Activated B cell treated with CpG ODN at 0.5 μM for 24 hours (primary cell): ENCODE data around the gene OR9Q1. TPM values are rescaled to one million over a fixed set of nuclear protein-coding genes. Genes with fewer than 3 reads are reported as not detected.

Experiments
- ATAC-seq: fragments of 200-7000 bp; cut with Tn5 transposase; one replicate; pipeline ENCODE4 v1.10.0; 2021; ENCODE audit warnings: low read depth, mild to moderate bottlenecking, moderate library complexity
- CTCF ChIA-PET: fragments of 350-600 bp; sonication (Branson Sonifier 250); formaldehyde crosslinking; loops from one replicate; lab custom pipeline; 2021; ENCODE audit warnings: antibody characterized with exemption; lab: Charles Lee
- POLR2A ChIA-PET: fragments of 350-600 bp; sonication (Branson Sonifier 250); formaldehyde crosslinking; loops from one replicate; lab custom pipeline; 2021; ENCODE audit warnings: antibody characterized with exemption; lab: Charles Lee
- DNase-seq: peaks from one replicate; pipeline ENCODE4 v3.0.0; 2022
- H3K27ac Mint-ChIP-seq: one replicate; pipeline ENCODE4 v1.8.0; 2020; ENCODE audit warnings: mixed read lengths
- H3K27me3 Mint-ChIP-seq: one replicate; pipeline ENCODE4 v1.8.0; 2021; ENCODE audit warnings: mixed read lengths
- H3K36me3 Mint-ChIP-seq: one replicate; pipeline ENCODE4 v1.8.0; 2021; ENCODE audit warnings: low read depth, mixed read lengths
- H3K4me1 Mint-ChIP-seq: one replicate; pipeline ENCODE4 v1.8.0; 2021; ENCODE audit warnings: mixed read lengths
- H3K4me3 Mint-ChIP-seq: one replicate; pipeline ENCODE4 v1.8.0; 2020; ENCODE audit warnings: mild to moderate bottlenecking, mixed read lengths
- H3K9me3 Mint-ChIP-seq: one replicate; pipeline ENCODE4 v1.8.0; 2020; ENCODE audit warnings: mixed read lengths
- intact Hi-C: fragments of 100-400 bp; cut with micrococcal nuclease; formaldehyde crosslinking; loops from one replicate; pipeline ENCODE4 v1.15.1; 2024
- total RNA-seq: library from RNA; stranded (reverse); gene quantifications from 2 replicates; pipeline ENCODE4 v1.2.3, GENCODE V29; 2022
- TF ChIP-seq, protein P1 (sequence below): fragments of 200-600 bp; IDR thresholded peaks from one replicate; pipeline ENCODE4 v1.8.0; 2022; ENCODE audit warnings: antibody characterized with exemption, mild to moderate bottlenecking

The OR9Q1 gene
- total RNA-seq, 1 donor from 2014 or later: not detected

DNA sequence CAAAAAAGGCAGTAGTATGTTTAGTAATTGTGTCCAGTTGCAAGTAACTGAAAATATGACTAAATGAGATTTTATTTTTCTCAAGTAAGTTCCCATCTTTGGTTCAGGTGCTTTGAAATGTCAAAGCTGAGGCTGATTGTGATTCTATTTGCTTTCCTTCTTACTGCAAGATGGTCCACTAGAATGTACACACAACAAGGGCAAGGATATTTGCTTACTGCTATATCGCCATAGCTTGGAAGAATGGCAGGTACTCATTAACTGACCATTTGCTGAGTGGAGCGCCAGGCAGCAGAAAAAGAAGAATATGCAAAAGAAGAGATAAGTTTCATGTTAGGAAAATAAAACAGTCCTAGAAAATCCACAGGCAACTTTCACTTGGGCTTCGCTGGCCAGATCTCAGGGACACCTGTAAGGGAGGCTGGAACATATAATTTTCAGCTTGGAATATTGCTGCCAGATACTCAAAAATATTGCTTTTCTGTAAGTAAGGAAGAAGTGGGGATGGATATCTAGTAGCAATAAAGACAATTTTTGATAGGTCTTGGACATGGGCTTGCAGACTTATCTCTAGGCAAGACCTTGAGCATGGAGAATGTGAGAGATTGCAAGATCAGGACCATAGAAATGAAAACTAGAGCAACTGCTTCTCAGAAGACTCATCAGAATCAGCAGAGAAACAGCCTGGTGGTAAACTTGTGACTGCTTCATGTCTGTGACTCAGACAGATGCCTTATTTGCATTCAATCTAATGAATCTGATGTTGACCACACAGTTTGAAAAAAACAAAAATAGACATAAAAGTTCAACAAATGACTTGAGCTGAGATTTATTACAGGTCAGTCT, 44.8 kb upstream of the OR9Q1 start:
- intact Hi-C loops: no loop called here
- ChIA-PET POLR2A (no interaction called here), CTCF (no interaction called here)
- peaks cover 5% of the 10 kb centered on the region for H3K27me3 Mint-ChIP-seq
- no peaks in the 10 kb centered on the region for H3K4me1 Mint-ChIP-seq
- no peak overlapping the region for H3K27ac Mint-ChIP-seq
- H3K36me3 Mint-ChIP-seq: no peaks in the 10 kb centered on the region
- no peak for DNase-seq
- TF ChIP-seq, protein P1, sequence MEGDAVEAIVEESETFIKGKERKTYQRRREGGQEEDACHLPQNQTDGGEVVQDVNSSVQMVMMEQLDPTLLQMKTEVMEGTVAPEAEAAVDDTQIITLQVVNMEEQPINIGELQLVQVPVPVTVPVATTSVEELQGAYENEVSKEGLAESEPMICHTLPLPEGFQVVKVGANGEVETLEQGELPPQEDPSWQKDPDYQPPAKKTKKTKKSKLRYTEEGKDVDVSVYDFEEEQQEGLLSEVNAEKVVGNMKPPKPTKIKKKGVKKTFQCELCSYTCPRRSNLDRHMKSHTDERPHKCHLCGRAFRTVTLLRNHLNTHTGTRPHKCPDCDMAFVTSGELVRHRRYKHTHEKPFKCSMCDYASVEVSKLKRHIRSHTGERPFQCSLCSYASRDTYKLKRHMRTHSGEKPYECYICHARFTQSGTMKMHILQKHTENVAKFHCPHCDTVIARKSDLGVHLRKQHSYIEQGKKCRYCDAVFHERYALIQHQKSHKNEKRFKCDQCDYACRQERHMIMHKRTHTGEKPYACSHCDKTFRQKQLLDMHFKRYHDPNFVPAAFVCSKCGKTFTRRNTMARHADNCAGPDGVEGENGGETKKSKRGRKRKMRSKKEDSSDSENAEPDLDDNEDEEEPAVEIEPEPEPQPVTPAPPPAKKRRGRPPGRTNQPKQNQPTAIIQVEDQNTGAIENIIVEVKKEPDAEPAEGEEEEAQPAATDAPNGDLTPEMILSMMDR: no peak
- ATAC-seq: no peak
- H3K4me3 Mint-ChIP-seq: no peak overlapping the region
- H3K9me3 Mint-ChIP-seq: no peaks in the 10 kb centered on the region

DNA sequence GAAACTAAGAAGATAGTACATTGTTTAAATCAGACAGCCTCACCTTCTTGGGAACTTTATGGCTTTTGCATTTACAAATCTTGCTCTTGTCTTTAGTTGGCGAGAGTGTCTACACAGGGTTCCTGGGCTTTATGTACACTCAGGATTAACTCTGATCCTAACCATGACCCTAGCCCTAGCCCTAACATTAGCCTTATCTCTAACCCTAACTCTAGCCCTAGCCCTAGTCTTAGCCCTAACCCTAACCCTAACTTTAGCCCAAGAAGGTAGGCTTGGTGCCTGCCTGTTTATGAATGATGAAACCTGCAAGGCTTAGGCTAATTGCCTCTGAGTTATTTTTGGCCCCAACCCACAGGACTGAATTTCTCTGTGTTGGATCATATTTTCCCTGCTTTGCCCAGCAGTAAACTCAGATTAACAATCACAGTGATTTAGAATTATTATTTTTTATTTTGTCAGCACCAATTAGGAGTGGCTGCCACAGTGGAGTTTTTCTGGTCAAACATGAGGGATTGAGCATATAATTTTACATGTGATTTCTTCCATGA, 44.1 kb upstream of the OR9Q1 start:
- intact Hi-C loops: no loop called here

DNA sequence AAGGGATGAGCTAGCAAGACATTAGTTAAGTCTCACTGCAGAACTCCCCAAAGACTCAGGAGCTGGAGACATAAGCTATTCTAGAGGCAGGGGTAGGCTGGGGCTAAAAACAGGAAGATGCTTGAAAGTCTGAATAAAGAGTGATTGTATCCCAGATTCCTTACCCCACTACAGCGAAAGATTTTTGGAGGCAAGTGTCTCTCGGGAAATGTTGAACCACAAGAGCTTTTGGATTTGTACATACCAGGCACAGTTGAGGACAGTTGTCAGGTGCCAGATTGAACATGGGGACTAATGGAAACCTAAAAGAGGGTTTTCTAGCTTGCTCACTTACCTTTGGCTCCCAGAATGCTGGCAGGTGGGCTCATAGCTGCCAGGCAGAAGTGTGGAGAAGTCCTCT, 43.5 kb upstream of the OR9Q1 start:
- ATAC-seq (no peak), DNase-seq (no peak)
- Mint-ChIP-seq H3K27ac (no peak overlapping the region), H3K9me3 (no peaks in the 10 kb centered on the region), H3K36me3 (no peaks in the 10 kb centered on the region), H3K27me3 (peaks cover 5% of the 10 kb centered on the region), H3K4me3 (no peak overlapping the region), H3K4me1 (no peaks in the 10 kb centered on the region)
- ChIA-PET POLR2A (no interaction called here), CTCF (no interaction called here)
- TF ChIP-seq, protein P1: no peak
- intact Hi-C loops: no loop called here

More for the DNA sequence above, 44.1 kb upstream of the OR9Q1 start:
- Mint-ChIP-seq H3K36me3 (no peaks in the 10 kb centered on the region), H3K27ac (no peak overlapping the region), H3K4me1 (no peaks in the 10 kb centered on the region), H3K27me3 (peaks cover 5% of the 10 kb centered on the region), H3K4me3 (no peak overlapping the region), H3K9me3 (no peaks in the 10 kb centered on the region)
- DNase-seq (no peak), ATAC-seq (no peak)
- TF ChIP-seq, protein P1: no peak
- ChIA-PET POLR2A (no interaction called here), CTCF (no interaction called here)

DNA sequence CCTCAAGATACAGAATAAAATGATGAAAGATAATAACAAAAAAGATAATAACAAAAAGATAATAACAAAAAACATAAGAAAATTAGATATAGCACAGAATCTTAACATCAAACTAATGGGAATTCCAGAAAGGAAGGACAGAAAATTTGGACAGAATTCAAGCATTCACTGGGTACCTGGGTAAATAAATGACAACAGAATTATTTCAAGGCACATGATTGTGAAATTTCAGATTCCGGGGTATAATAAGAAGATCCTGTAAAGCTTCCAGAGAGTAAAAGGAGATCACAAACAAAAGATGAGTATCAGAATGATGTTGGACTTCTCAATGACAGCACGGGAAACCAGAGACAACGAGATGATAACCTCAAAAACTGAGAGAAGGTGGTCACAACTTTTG, 42.1 kb upstream of the OR9Q1 start:
- H3K27me3 Mint-ChIP-seq: peaks cover 5% of the 10 kb centered on the region
- CTCF ChIA-PET: no interaction called here
- no peak overlapping the region for H3K4me3 Mint-ChIP-seq
- no peaks in the 10 kb centered on the region for H3K4me1 Mint-ChIP-seq
- TF ChIP-seq, protein P1: no peak
- ATAC-seq: no peak
- no peaks in the 10 kb centered on the region for H3K9me3 Mint-ChIP-seq
- intact Hi-C loops: no loop called here
- no peak for DNase-seq
- POLR2A ChIA-PET: no interaction called here
- H3K27ac Mint-ChIP-seq: no peak overlapping the region
- H3K36me3 Mint-ChIP-seq: no peaks in the 10 kb centered on the region

DNA sequence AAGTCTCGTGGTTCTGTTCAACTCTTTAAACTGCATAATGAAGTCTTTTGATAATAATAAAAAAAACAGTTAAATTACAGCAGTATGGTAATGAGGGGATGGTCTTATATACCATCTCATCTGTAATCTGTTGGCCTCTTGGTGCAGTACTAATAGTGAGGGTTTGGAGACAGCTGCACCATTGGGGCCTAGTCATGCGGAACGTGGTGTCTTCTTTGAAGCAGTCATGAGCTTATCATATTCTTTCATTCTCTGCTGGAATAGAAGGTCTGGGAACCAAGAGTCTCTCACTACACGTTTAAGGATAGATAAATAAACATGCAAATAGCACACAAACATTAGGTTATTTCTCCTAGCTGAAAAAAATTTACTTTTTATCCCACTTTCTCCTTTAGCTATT, 40.9 kb upstream of the OR9Q1 start:
- Mint-ChIP-seq H3K4me3 (no peak overlapping the region), H3K27ac (no peak overlapping the region), H3K4me1 (no peaks in the 10 kb centered on the region), H3K9me3 (peaks cover 3% of the 10 kb centered on the region), H3K27me3 (peaks cover 5% of the 10 kb centered on the region), H3K36me3 (no peaks in the 10 kb centered on the region)
- CTCF ChIA-PET: no interaction called here
- POLR2A ChIA-PET: no interaction called here
- ATAC-seq: no peak
- no peak for DNase-seq
- TF ChIP-seq, protein P1: no peak
- intact Hi-C loops: no loop called here
